ENCODE measurements around the gene CST6. TPM values are rescaled to one million over a fixed set of nuclear protein-coding genes. Genes with fewer than 3 reads are reported as not detected.

The CST6 gene
- total and polyA plus RNA-seq, 11 donors: 0.87 to 8.3 (median 2.8) TPM; not detected in 6

- H3K9me3 ChIP-seq: no peaks in the 10 kb centered on the region
- no peak overlapping the region for H3K27ac ChIP-seq
- TF ChIP-seq CTCF (IDR thresholded peaks at IDR 0.05) (no peak), POLR2A (IDR thresholded peaks at IDR 0.05) (no peak)
- DNase-seq: no peak
- 78 to 100% (median 83%) methylated on average over 2 to 5 of the region's 5 CpGs; no CpG with 5 or more reads in 1 of the 4 donors for WGBS, 4 donors
- no peaks in the 10 kb centered on the region for H3K27me3 ChIP-seq
- intact Hi-C loops (cut with DNase I): loop anchor here in 4 of 10 donors (10.0 kb wide), 3 partner anchors 99 to 279 kb away; partner anchors contain the start of genes FIBP (in 2 of the 4) and KAT5 (in 2 of the 4)
- peak in 1 of 4 donors; percentile 5 for ATAC-seq
- H3K4me1 ChIP-seq: no peaks in the 10 kb centered on the region
- no peak overlapping the region for H3K4me3 ChIP-seq
- H3K36me3 ChIP-seq: peaks cover 0 to 18% (median 10%) of the 10 kb centered on the region in 9 donors
These were observed 28.2 kb upstream of the CST6 start for GRCh38 chr11:65983589-65983987.

GRCh38 chr11:65987336-65987735, 24.5 kb upstream of the CST6 start:
- TF ChIP-seq POLR2A (IDR thresholded peaks at IDR 0.05): no peak
- TF ChIP-seq CTCF (IDR thresholded peaks at IDR 0.05): no peak
- H3K27me3 ChIP-seq: no peaks in the 10 kb centered on the region
- no peak overlapping the region for H3K4me3 ChIP-seq
- DNase-seq: no peak
- H3K36me3 ChIP-seq: no peaks in the 10 kb centered on the region
- WGBS, 4 donors: 77 to 86% (median 81%) methylated on average over 9 of the region's 9 CpGs
- ATAC-seq: no peak
- no peak overlapping the region for H3K27ac ChIP-seq
- peaks cover 0 to 6% (median 0%) of the 10 kb centered on the region in 12 donors for H3K4me1 ChIP-seq
- no peaks in the 10 kb centered on the region for H3K9me3 ChIP-seq
- intact Hi-C loops (cut with DNase I): loop anchor here in 9 of 10 donors (5.0 to 10.0 kb wide), 8 partner anchors 103 to 283 kb away; partner anchors contain the start of genes KAT5 (in 5 of the 9), AP5B1 (in 2 of the 9) and FIBP (in 2 of the 9)

GRCh38 chr11:65988791-65989592, 22.8 kb upstream of the CST6 start:
- Histone ChIP-seq H3K9me3 (no peaks in the 10 kb centered on the region), H3K27ac (peak overlapping the region in 1 of 12 donors; percentile 43), H3K27me3 (no peaks in the 10 kb centered on the region), H3K36me3 (no peaks in the 10 kb centered on the region), H3K4me3 (no peak overlapping the region), H3K4me1 (peaks cover 0 to 6% (median 0%) of the 10 kb centered on the region in 12 donors)
- intact Hi-C loops (cut with DNase I): loop anchor here (1.0 to 10.0 kb wide), 12 partner anchors 104 to 284 kb away; partner anchors contain the start of genes KAT5 (in 5 of the 10), AP5B1 (in 3 of the 10) and FIBP (in 2 of the 10)
- ATAC-seq (peak; percentile 95 to 98 (median 98)), DNase-seq (peak in 4 of 5 donors; percentile 86 to 89 (median 88))
- TF ChIP-seq POLR2A (IDR thresholded peaks at IDR 0.05) (no peak), CTCF (IDR thresholded peaks at IDR 0.05) (peak; percentile 85 to 98 (median 92))
- WGBS, 4 donors: 24 to 29% (median 24%) methylated on average over 10 of the region's 10 CpGs

- Histone ChIP-seq H3K9me3 (no peaks in the 10 kb centered on the region), H3K4me3 (no peak overlapping the region), H3K4me1 (peaks cover 0 to 6% (median 0%) of the 10 kb centered on the region in 12 donors), H3K36me3 (peaks cover 0 to 17% (median 9%) of the 10 kb centered on the region in 9 donors), H3K27me3 (no peaks in the 10 kb centered on the region), H3K27ac (no peak overlapping the region)
- TF ChIP-seq CTCF (IDR thresholded peaks at IDR 0.05) (no peak), POLR2A (IDR thresholded peaks at IDR 0.05) (no peak)
- intact Hi-C loops (cut with DNase I): loop anchor here in 1 of 10 donors (10.0 kb wide), 1 partner anchor 447 kb away; no protein-coding TSS in a partner anchor
- 73 to 85% (median 79%) methylated on average over 5 of the region's 5 CpGs for WGBS, 4 donors
- DNase-seq: no peak
- no peak for ATAC-seq
These were observed 19.8 kb upstream of the CST6 start for GRCh38 chr11:65992056-65992455.
